GM19324 (cell line): ENCODE measurements around the gene DDX49.
"Not testable (repeated sequence)": the region's sequence is repeated elsewhere in the genome, so short reads cannot be mapped to it uniquely, and the experiment has no call there.

Source experiments
- ATAC-seq: cut with Tn5 transposase; IDR thresholded peaks from one replicate; pipeline ENCODE4 v1.9.1; 2021; ENCODE audit warnings: mild to moderate bottlenecking, moderate library complexity; ENCODE audit not compliant: unreplicated experiment, low FRiP score

Gene DDX49

DNA sequence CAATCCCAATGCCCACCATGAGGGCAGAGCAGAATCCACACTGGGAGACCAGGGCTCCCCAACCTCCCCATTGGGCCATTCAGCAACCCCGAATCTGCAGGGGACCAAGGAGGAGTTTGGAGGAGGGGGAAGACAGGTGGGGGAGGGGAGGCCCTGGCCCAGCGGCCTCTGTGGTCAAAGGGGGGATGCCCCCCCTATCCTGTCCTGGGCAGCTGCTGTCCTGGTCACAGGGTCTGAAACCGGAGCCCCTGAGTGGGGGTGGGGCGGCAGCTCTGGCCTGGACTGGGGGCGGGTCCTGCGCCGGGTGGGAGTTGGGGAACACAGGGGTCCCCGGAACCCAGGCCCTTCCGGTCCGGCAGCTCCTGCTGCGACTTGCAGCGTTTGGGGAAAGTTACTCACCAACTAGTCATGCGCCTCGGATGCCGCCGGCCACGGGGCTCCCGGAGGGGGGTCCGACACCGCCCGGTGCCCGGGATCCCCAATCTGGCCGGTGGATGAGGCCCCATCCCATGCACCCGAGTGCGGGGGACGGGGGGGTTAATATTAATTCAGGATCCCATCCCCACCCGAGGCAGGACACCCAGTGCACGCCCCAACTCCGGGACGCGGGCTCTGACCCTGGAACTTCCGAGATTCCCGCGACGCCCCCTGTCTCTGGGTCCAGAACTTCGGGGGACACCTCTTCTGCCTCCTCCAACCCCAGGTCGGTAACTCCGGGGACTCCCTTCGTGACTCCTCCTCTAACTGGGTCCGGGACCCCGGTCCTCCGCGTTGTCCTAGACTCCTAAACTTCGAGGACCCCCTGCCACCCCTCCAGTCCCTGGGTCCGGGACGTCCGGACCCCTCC, 20.6 kb downstream of the DDX49 start:
- ATAC-seq, result no peak

DNA sequence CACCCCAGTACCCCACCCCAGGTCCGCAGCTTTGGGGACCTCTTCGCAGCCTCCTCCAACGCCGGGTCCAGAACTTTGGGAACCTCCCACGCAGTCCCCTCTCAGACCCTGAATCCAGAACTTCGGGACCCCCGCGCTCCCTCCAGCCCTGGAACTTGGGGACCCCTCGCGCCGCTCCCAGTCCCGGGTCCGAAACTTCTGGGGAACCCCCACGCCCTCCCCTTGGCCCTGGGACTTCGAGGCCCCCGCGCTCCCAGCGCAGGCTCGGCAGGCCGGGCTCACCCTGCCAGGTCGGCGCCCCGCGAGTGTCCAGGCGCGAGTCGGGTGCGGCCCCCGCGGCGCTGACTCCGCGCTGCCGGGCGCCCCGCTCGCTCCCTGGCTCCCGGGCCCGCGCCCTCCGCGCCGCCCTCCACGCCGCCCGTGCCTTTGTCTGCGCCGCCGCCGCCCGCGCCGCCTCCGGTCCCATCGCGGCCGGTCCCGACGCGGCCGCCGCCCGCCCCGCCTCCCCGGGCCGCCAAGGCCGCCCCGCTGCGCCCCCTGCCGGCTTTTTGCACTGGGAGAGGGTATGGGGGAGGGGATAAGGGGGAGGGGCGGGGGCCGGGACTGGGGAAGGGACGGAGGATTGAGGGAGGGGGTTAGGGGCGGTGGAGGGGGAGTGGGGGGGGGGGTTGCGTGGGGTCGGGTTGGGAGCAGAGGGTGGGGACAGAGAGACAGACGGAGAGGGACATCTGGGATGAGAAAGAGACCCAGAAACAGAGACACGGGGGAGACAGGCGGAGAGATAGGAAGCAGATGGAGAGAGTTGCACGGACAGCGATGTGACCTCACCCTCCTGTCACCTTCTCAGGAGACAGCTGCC, 21.5 kb downstream of the DDX49 start, which contains the start of gene HOMER3:
TSS of gene HOMER3 (minus strand) at position 449 of the 859 bp plus-strand sequence. CDS start 2,235 bp downstream, outside the sequence.
- ATAC-seq, result no peak

DNA sequence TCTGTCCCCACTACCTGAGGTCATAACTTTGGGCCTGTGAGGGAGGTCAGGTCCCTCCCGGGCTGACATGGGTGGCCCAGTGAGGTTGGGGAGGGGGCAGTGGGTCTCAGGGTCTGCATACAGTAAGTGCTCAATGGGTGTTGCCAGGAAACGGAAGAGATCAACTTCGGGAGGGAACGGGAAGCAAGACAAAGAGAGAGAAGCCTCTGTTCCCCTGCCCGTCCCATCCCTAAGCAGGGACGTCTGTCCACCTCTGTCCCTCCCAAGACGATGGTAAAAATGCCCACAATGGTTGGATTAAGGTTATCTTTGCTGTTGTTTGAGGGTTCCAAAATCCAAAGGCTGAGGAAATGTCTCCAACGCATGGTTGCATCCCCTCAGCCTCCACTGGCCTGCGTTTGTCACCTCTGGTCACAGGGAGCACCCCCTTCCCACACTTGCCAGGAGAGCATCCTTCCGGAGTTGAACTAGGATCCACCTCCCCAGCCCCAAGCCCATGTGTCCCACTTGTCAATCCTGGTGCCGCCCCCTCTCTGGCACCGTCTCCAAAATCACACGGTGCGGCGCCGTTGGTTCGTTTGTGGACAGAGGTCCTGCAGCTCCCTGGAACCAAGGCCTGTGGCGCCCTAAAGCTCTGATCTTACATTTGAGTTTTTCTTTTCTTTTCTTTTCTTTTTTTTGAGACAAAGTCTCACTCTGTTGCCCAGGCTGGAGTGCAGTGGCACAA, 22.3 kb downstream of the DDX49 start:
- ATAC-seq, result no peak

DNA sequence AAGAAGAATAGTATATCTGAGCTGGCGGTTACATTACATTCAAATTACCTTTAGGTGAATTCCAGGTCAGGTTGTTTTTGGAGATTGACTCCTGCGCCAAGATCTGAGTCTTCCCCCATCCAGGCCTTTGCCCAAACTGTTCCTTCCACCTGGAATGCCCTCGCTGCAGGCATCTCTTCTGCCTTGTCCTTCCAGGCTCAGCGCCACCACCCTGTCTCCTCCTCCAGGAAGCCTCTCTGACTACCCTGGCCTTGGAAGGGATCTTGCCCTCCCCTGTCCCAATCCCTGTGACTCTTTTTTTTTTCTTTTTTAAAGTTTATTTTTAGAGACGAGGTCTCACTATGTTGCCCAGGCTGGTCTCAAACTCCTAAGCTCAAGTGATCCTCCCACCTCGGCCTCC, 23.2 kb downstream of the DDX49 start:
- no peak for ATAC-seq

DNA sequence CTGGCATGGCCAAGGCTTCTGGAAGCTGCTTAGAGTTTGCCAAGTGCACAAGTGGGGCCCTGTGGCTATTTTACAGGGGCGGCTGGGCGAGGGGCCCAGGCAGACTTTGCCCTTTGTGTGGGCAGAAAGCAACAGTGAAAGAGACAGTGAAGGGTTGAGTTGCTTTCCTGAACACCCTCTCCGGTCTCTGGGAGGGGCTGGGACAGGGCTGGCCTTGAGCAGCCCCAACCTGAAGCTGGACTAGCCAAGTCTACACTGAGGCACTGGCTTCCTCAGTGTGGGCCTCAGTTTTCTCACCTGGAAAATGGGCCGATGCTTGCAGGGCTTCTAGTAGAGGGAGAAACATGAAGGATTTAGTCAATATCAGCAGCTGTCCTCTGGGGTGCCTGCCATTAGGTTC, 23.9 kb downstream of the DDX49 start:
- ATAC-seq, result no peak

DNA sequence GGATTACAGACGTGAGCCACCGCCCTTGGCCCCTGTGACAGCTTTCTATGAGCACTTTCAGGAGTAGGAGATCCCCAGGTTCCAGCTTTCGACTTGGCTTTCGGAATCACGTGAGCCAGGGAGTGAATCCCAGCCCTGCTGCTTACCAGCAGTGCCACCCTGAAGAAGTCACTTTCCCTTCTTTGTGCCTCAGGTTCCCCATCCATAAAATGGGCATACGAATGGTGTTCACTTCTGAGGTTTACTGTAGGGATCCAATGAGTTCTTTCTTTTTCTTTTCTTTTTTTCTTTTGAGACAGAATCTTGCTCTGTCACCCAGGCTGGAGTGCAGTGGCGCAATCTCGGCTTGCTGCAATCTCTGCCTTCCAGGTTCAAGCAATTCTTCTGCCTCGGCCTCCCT, 25.8 kb downstream of the DDX49 start:
- ATAC-seq, result no peak

DNA sequence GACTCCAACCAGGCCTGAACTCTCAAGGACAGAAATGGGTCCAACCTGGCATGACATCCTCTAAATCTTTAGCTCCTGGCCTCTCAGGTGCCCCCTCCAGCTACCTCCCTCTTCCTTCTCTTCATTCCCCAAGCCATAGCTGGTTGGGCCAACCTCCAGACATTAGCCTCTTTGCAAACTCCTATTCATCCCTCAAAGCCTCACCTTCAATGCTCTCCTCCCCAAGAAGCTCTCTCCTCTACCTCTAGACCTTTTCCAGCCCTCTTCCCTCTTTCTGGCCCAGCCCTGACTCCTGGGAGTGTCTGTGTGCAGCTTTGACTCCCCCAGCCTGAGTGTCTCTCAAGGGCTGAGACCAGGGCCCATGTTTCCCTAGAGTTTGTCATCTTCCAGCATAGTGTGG, 26.8 kb downstream of the DDX49 start:
- ATAC-seq, result no peak

DNA sequence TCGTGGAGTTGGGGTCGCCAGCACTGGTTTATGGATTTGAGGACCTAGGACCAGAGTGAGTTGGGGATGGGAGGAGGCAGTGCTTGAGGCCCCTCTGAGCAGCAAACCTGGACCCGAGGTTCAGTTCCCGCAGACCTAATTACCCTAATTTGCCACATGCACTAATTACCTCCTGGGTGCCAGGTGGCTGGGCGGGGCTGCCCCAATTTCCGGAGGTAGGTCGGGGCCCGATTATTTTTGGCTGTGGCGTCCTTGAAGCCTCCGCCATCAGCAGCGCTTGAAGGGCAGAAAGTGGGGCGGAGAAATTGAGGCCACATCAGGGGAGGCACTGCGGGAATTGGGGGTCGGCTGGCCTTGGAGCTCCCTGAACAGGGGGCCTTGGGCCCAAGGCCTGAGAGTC, 27.4 kb downstream of the DDX49 start:
- no peak for ATAC-seq

DNA sequence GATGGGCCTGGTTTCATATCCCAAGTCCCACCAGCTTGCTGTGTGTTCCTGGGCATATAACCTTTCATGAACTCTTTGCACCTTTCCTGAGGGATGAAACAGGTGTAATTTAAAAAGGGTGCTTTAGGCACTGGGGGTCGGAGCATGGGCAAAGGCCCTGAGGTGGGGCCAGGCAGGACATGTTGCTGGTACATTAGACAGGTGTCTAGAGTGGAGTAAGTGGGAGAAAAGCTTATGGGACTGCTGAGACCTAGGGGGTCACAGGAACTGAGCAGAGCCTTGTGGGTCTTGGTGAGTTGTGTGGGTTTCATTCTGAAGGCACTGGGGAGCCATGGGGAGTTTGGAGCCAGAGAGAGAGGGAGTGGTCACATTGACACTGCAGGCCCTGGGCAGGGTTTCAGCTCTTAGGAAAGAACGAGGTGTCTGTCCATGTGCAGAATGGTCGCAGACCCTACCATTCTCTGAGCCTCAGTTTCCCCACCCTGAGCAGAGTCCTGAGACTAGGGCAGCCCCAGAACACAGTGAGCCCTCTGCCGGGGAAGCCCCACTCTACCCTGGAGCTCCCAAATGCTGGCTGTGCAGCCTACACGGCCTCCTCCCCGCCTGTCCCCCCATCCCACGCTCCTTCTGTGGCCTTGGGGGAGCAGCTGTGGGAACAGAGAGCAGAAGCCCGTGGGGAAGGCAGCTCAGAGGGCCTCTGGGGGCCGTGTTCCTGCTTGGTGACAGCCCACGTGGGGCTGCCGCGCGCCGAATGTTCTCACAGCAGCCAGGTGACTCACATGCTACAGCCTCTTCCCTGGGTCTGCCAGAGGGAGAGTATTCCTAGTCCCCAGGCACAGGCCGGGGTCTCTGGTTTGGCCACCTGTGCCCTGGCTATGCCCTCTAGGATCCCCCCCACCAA, 28.8 kb downstream of the DDX49 start:
- ATAC-seq, result no peak

DNA sequence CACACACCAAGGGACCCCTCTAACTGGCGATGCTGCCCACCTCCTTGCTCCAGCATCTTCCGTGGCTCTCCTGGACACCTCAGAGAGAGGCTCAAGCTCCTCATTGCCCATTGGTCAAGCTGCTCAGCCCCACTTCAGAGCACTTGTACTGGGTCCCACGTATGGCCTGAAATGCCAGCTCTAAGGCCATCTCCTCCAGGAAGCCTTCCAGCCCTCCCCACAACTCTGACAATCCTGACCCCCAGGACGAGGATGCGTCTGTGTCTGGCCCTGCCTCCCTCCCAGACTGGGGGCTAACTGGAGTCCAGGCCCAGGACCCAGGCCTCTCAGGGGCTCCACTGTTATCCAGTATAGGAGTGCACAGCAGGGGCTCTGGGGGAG, 29.5 kb downstream of the DDX49 start:
- no peak for ATAC-seq

DNA sequence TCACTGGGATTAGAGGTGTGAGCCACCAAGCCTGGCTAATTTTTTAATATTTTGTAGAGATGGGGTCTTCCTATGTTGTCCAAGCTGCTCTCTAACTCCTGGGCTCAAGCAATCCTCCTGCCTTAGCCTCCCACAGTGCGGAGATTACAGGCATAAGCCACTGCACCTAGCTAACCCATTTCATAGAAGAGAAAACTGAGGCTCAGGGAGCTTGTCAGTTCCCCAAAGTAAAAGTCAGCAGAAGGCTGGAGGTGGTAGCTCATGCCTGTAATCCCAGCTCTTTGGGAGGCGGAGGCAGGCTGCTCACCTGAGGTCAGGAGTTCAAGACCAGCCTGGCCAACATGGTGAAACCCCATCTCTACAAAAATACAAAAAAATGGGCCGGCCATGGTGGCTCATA, 30.3 kb downstream of the DDX49 start:
- no peak for ATAC-seq

DNA sequence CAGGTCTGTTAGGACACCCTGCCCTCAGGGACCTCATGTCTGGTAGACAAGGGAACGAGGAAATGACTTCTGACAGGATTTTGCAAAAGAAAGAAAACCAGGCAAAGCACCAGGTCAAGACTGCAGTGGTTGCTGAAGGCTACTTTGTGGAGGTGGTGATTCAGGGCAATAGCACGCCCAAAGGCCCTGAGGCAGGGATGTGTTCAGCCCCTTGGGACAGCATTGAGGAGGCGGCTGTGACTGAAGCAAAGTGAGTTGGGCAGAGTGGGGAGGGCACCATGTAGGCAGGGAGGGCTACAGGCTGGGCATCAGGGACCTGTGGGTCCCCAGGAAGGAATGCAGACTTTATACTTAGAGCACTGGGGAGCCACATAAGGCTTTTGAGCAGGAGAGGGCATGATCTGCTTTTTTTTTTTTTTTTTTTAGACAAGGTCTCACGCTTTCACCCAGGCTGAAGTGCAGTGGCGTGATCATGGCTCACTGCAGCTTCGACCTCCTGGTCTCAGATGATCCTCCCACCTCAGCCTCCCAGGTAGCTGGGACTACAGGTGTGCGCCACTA, 32.3 kb downstream of the DDX49 start:
- no peak for ATAC-seq

DNA sequence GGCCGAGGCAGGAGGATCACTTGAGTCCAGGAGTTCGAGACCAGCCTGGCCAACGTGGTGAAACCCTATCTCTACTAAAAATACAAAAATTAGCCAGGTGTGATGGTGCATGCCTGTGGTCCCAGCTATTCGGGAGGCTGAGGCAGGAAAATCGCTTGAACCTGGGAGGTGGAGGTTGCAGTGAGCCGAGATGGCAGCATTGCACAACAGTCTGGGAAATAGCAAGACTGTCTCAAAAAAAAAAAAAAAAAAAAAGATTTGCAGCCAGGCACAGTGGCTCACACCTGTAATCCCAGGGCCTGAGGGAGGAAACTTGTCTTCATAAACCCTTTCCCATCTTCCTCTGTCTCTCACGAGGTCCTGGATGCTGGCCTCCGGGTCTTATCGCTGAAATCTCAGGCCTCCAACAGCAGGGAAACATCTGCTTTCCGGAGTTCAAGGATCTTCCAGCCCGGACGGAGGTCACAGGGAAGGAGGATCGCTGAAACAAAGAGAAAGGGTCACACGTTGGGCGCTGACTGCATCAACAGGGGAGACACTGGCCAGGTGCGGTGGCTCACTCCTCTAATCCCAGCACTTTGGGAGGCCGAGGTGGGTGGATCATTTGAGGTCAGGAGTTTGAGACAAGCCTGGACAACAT, 33.0 kb downstream of the DDX49 start:
- not testable (repeated sequence) for ATAC-seq

DNA sequence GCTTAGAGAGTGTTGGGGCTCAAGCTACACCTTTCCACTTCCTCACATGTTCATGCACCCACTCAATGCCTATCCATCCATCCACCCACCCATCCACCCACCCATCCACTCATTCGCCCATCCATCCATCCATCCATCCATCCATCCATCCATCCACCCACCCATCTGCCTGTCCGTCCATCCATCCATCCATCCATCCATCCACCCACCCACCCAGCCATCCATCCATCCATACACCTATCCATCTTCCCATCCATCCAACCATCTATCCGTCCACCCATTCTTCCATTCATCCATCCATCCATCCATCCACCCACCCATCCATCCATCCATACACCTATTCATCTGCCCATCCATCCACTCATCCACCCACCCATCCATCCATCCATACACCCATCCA, 34.6 kb downstream of the DDX49 start:
- no peak for ATAC-seq

DNA sequence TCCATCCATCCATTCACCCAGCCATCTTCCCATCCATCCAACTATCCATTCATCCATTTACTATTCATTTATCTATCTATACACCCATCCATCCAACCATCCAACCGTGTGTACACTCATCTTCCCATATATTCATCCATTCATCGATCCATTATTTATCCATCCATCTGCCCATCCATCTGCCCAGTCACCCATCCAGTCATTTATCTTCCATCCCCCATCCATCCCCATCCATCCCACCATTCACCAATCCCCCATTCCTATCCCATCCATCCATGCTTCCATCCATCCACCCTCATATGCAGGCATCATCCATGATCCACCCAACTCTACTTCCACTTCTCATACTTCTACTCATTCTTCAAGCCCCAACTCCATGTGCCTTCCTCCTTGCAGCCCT, 35.5 kb downstream of the DDX49 start:
- ATAC-seq, result no peak

DNA sequence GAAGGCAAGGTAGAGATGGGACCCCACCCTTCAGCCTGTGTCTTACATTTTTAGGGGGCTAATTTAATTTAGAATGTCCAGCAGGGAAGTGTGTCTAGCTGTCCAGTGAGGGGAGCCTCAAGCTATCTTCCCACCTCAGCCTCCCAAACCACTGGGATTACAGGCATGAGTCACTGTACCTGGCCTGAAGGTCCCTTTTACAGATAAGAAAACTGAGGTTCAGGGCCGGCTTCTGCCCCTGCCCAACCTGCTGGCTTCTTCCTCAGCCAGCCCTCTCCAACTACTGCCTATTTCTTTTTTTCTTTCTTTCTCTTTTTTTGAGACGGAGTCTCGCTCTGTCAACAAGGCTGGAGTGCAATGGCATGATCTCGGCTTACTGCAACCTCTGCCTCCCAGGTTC, 40.9 kb downstream of the DDX49 start:
- no peak for ATAC-seq

DNA sequence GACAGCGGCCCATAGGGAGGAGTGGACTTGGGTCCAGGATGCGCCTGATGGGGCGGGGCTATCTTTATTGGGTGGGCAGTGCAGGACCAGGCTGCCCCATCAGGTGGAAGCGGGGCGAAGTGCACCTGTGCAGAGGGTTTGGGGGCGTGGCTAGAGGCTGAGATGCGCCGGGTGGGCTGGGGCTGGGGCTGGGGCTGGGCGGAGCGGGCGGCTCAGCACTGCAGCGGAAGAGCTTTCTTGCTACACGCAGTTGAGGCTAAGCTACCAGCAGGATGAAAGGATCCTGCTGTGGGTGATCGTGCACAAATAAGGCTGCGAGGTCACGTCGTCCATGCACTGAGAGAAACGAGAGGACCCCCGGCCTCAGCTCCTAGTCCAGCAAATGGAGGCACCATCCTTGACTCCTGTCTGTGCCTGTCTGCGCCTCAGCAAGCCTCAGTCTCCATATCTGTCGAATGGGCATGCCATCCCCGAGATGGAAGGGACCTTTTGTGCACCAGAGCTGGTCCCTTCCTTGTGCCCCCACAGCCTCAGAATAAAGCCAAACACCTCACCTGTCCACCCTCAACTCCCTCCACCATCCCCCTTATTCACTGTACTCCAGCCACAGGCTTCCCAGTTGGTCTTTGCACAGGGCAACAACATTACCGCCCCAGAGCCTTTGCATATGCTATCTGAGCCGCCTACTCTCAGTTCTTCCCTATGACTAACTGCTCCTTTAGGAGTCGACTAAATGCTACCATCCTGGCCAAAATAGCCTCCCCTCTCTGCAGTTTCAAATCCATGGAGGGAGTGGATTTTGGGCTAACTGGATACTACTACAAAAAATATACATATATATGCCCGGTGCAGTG, 42.5 kb downstream of the DDX49 start:
- ATAC-seq, result no peak

DNA sequence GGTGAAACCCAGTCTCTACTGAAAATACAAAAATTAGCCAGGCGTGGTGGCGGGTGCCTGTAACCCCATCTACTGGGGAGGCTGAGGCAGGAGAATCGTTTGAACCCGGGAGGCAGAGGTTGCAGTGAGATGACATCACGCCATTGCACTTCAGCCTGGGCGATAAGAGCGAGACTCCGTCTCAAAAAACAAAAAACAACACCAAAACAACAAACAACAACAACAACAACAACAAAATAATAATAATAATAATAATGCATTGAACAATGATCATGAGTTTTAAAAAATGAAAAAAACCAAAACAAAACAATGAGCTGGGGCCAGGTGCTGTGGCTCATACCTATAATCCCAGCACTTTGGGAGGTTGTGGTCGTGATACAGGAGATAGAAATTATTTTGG, 44.6 kb downstream of the DDX49 start:
- no peak for ATAC-seq
